ENCODE results near the gene CNOT6L.
"Not testable (repeated sequence)": the region's sequence is repeated elsewhere in the genome, so short reads cannot be mapped to it uniquely, and the experiment has no call there.

Gene CNOT6L

GRCh38 chr4:77787969-77788368, 31.2 kb downstream of the CNOT6L start:
- FAIRE-seq, result no peak

DNA sequence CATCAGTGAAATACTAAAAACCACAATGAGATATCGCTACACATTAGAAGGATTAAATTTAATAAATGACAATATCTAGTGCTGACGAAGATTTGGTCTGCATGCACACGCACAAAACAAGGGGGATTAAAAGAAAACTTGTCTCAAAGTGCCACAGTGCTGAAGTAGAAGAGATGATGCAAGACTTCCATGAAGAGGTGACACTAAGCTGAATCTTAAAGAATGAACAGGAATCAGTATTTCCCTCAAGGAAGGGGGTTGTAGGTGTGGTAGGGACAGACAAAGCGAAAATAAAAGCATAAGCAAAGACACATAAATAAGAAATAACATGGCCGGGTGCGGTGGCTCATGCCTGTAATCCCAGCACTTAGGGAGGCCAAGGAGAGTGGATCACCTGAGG, 33.5 kb downstream of the CNOT6L start:
- DNase-seq (ENCODE audit: extremely low spot score, insufficient read length, low read depth), result no peak
- no peak for FAIRE-seq

More at GRCh38 chr4:77787969-77788368, 31.2 kb downstream of the CNOT6L start:
- no peak for DNase-seq (ENCODE audit: extremely low spot score, insufficient read length, low read depth)

GRCh38 chr4:77783895-77784294, 35.3 kb downstream of the CNOT6L start:
- DNase-seq (ENCODE audit: extremely low spot score, insufficient read length, low read depth) (no peak), FAIRE-seq (no peak)

DNA sequence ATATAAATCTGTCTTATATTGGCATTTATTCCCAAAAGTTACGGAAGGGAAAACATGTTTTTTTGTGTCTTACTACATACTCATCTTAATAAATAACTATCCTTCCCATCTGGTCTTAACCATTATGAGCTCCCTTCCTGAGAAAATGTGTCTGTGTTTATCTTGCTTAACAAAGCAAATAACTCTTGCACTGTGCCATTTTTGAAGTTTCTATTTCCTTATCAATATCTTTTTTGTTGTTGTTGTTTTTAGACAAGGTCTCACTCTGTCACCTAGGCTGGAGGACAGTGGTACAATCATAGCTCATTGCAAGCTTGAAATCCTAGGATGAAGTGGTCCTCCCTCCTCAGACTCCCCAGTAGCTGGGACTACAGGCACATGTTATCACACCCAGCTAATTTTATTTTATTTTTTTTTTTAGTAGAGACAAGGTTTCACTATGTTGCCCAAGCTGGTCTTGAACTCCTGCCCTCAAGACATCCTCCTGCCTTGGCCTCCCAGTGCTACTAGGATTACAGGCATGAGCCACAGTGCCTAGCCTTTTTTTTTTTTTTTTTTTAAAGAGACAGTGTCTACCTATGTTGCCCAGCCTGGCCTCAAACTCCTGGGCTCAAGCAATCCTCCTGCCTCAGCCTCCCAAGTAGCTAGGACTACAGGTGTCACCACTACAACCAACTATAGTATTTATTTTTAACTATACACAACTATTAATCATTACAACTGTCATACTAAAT, 36.9 kb downstream of the CNOT6L start:
- DNase-seq (ENCODE audit: extremely low spot score, insufficient read length, low read depth), result no peak
- no peak for FAIRE-seq

DNA sequence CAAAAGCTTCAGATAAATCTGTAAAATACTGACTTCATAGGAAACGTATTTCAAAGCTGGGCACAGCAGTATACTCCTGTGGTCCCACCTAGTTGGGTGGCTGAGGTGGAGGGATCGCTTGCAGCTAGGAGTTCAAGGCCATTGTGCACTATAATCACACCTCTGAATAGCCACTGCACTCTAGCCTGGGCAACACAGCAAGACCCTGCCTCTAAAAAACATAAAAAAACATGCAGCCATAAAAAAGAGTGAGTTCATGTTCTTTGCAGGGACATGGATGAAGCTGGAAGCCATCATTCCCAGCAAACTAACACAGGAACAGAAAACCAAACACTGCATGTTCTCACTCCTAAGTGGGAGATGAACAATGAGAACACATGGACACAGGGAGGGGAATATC, 38.4 kb downstream of the CNOT6L start:
- not testable (repeated sequence) for FAIRE-seq; DNase-seq (ENCODE audit: extremely low spot score, insufficient read length, low read depth)

GRCh38 chr4:77777135-77777807, 41.9 kb downstream of the CNOT6L start:
- DNase-seq (ENCODE audit: extremely low spot score, insufficient read length, low read depth) (no peak), FAIRE-seq (no peak)

- no peak for DNase-seq (ENCODE audit: extremely low spot score, insufficient read length, low read depth)
- FAIRE-seq, result no peak
Observed at GRCh38 chr4:77776182-77777134, 42.7 kb downstream of the CNOT6L start.

DNA sequence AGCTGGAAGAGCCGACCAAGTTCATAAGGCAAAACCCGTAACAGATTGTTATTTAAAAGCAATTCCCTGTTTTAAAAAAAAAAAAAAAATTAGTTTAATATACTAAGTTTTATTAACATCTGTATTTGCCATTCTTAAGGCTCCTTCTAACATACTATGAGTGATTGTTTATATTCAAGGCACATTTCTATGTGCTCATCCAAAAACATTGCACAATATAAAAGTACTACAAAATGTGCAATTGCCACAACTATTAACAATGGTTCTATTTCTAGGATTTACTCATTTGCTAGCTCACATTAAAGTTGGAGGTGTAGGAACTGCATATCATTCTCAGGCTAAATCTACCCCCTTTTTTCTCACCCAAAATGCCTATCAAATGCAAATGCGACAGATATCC, 46.1 kb downstream of the CNOT6L start:
- DNase-seq (ENCODE audit: extremely low spot score, insufficient read length, low read depth), result no peak
- no peak for FAIRE-seq

DNA sequence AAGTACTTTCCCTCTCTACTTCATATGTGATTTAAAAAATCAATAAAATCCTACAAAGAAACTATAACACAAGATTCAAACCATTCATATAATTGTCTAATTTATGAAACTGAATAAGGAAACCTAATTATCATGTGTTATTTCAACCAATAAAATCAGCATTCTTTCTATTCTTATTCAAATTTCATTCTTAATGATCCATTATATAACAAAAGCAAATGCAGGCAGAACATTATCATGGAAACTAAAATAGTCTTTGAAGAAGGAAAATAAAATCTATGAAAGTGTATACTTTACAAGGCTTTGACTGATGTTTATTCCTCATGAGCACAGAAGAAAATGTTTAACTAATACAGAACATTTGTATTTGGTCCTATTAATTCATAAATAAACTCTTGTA, 47.6 kb downstream of the CNOT6L start:
- DNase-seq (ENCODE audit: extremely low spot score, insufficient read length, low read depth), result no peak
- FAIRE-seq, result no peak

- DNase-seq (ENCODE audit: extremely low spot score, insufficient read length, low read depth), result no peak
- FAIRE-seq, result no peak
Observed at GRCh38 chr4:77765720-77766119, 53.4 kb downstream of the CNOT6L start.

- no peak for FAIRE-seq
Observed at GRCh38 chr4:77762531-77762930, 56.6 kb downstream of the CNOT6L start.

DNA sequence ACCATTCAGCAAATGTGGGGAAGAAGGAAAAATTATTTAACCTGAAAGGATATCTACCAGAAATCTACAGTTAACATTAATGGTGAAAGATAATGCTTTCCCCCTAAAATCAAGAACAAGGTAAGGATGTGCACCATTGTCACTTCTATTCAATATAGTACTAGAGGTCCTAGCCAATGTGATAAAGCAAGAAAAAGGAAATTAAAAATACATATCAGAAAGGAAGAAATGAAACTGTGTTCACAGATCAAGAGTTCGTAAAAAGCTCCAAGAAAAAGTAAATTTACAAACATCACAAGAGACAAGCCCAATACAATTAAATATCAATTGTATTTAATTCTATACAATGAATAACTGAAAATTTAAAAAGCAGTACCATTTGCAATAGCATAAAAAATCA, 57.6 kb downstream of the CNOT6L start:
- DNase-seq (ENCODE audit: extremely low spot score, insufficient read length, low read depth) (no peak), FAIRE-seq (no peak)

More at GRCh38 chr4:77762531-77762930, 56.6 kb downstream of the CNOT6L start:
- DNase-seq (ENCODE audit: extremely low spot score, insufficient read length, low read depth), result no peak

- no peak for FAIRE-seq
- no peak for DNase-seq (ENCODE audit: extremely low spot score, insufficient read length, low read depth)
Observed at GRCh38 chr4:77758804-77759203, 60.4 kb downstream of the CNOT6L start.

DNA sequence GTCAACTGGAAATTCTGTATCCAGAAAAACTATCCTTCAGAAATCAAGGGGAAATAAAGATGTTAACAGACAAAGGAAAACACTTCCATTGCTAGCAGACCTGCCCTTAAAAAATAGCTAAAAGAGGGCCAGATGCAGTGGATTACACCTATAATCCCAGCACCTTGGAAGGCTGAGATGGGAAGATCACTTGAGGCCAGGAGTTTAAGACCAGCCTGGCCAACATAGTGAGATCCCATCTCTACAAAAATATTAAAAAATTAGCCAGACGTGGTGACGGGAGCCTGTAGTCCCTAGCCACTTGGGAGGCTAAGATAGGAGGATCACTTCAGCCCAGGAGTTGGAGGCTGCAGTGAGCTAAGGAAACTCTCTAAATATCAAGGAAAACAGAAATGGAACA, 67.4 kb downstream of the CNOT6L start:
- FAIRE-seq (no peak), DNase-seq (ENCODE audit: extremely low spot score, insufficient read length, low read depth) (no peak)

GRCh38 chr4:77745792-77746191, 73.4 kb downstream of the CNOT6L start:
- FAIRE-seq (no peak), DNase-seq (ENCODE audit: extremely low spot score, insufficient read length, low read depth) (no peak)

DNA sequence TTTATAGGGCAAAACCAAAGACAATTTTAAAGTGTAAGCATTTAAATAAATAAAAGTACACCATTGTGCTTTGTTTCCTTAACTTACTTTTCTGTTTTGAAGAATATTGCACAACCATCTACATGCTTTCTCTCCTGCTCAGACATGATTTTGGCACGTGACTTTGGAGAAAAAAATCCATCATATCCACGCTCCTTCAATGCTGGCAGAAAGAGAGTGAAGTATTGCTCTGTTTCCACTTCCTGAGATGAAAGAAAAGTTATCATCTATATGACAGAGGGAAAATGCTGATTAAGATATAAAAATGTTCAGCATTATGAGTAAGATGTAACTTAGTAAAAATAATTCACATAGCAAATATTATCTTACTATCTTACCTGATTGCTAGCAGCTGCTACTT, 77.1 kb downstream of the CNOT6L start:
- DNase-seq (ENCODE audit: extremely low spot score, insufficient read length, low read depth) (no peak), FAIRE-seq (no peak)

GRCh38 chr4:77740480-77740879, 78.7 kb downstream of the CNOT6L start:
- DNase-seq (ENCODE audit: extremely low spot score, insufficient read length, low read depth) (no peak), FAIRE-seq (no peak)

GRCh38 chr4:77734928-77735327, 84.2 kb downstream of the CNOT6L start:
- DNase-seq (ENCODE audit: extremely low spot score, insufficient read length, low read depth), result peak; percentile 23
- peak; percentile 85 for FAIRE-seq

DNA sequence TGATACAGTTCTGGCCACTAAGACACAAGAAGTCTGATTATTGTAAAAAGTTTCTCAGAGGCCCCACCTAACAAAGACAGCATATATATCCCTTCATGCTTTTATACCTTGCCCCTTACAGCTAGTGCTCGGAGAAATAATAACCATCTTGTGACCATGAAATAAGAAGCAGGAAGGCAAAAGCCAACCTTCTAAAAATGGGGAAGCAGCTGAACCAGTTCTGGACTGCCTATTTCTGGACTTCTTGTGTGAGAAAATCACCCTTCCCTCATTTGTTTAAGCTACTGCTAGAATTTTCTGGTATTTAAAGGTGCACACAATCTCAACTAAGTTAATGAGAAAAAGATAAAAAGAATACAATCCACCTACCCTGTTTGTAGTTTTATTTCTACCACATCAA, 87.5 kb downstream of the CNOT6L start:
- no peak for DNase-seq (ENCODE audit: extremely low spot score, insufficient read length, low read depth)
- FAIRE-seq, result peak; percentile 33

DNA sequence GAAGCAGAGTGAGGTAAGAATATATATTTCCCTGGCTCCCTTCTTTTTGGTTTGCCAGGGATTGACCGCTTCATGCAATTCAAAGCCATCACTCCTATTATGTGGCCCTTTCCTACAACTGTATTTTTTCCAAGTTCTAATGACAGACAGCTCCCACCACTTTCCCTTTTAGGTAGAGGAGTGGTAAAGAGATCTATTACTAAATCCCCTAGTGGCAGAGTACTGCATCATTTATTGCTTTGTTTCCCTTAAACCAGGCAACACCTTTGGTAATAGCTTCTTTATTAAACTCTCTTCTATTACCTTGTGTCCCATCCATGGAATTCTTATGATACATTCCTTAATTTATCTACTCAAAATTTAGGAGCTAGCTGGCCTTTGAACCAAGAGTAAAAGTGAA, 90.7 kb downstream of the CNOT6L start:
- FAIRE-seq, result no peak
- no peak for DNase-seq (ENCODE audit: extremely low spot score, insufficient read length, low read depth)

DNA sequence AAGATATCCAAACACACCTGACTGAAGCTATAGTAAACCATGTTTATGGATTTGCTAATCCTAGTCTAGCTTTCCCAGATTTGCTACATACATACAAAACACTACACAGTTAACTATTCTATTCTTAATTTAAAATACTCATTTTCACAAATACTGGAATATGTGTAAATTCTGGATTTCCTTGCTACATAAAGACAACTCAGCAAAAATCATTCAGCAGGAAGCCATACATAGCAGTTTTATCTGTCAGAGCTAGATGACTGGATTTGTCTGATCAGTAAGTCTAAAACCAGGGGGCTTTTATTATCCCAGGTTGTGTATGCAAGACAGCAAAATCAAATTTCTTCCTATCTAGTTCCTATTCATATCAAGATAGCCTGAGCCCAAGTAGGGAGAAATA, 98.1 kb downstream of the CNOT6L start:
- FAIRE-seq, result no peak

More for the DNA sequence above, 98.1 kb downstream of the CNOT6L start:
- DNase-seq (ENCODE audit: extremely low spot score, insufficient read length, low read depth), result no peak

All from GM18507 (cell line).